ENCODE measurements around the gene TUT4.

The TUT4 gene

DNA sequence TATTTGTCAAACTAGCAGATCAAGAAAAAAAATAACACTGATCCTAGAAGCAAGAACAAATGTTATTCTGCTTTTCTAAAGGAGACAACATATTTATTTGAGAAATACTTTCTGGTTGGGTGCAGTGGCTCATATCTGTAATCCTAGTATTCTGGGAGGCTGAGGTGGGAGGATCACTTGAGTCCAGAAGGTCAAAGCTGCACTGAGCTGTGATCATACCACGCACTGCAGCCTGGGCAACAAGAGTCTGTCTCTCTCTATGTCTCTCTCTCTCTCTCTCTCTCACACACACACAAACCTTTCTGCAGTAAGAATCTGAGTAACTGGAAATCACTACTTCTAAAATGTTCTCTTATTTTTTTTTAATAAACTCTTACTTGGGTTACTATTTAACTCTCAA, 117.2 kb downstream of the TUT4 start:
- POLR2A ChIA-PET = no interaction called here
- no peak for DNase-seq (ENCODE audit: extremely low spot score)
- TF ChIP-seq, protein P1, sequence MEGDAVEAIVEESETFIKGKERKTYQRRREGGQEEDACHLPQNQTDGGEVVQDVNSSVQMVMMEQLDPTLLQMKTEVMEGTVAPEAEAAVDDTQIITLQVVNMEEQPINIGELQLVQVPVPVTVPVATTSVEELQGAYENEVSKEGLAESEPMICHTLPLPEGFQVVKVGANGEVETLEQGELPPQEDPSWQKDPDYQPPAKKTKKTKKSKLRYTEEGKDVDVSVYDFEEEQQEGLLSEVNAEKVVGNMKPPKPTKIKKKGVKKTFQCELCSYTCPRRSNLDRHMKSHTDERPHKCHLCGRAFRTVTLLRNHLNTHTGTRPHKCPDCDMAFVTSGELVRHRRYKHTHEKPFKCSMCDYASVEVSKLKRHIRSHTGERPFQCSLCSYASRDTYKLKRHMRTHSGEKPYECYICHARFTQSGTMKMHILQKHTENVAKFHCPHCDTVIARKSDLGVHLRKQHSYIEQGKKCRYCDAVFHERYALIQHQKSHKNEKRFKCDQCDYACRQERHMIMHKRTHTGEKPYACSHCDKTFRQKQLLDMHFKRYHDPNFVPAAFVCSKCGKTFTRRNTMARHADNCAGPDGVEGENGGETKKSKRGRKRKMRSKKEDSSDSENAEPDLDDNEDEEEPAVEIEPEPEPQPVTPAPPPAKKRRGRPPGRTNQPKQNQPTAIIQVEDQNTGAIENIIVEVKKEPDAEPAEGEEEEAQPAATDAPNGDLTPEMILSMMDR (IDR thresholded peaks at IDR 0.05; ENCODE audit: control extremely low read depth, extremely low read depth, low read depth, missing control alignments) = no peak
- CTCF ChIA-PET = interaction anchor here (1.6 kb wide), 1 partner anchor 250 kb away, joined by 5 read pairs; no protein-coding TSS in a partner anchor

DNA sequence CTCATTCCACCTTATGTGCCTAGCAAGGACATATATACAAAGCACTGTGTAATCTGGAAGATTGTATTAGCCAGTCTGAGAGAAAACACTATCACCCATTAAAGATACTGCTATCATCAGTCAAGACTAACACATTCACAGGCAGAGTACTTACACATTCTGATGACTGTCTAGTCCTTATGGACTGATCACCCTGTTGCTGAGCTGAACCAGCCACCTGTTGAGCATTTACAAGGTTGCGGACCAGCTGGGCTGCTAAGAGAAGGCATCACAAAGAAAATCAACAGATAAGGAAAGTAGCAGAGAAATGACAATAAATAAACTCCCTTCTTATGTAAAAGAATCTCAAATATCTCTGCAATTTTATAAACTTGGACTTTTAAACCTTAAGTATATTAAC, 117.7 kb downstream of the TUT4 start:
- POLR2A ChIA-PET = no interaction called here
- no peak for DNase-seq (ENCODE audit: extremely low spot score)
- CTCF ChIA-PET = interaction anchor here (1.6 kb wide), 1 partner anchor 251 kb away, joined by 5 read pairs; no protein-coding TSS in a partner anchor
- TF ChIP-seq, protein P1 (IDR thresholded peaks at IDR 0.05; ENCODE audit: control extremely low read depth, extremely low read depth, low read depth, missing control alignments) = no peak

DNA sequence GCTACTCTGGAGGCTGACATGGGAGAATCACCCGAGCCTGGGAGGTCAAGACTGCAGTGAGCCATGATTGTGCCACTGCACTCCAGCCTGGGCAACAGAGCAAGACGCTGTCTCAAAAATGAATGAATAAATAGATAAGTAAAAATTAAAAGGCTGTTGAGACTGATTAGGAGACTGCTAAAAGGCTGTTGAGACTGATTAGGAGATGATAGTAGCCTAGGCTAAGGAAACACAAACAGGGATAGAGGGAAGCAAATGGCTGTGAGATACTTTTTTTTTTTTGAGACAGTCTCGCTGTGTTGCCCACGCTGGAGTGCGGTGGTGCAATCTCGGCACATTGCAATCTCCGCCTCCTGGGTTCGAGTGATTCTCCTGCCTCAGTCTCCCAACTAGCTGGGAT, 120.1 kb downstream of the TUT4 start:
- CTCF ChIA-PET = interaction anchor here (0.8 to 2.0 kb wide), 4 partner anchors 15 to 253 kb away, joined by 3 to 7 read pairs (median 4); no protein-coding TSS in a partner anchor
- POLR2A ChIA-PET = no interaction called here
- DNase-seq (ENCODE audit: extremely low spot score) = no peak
- TF ChIP-seq, protein P1 (IDR thresholded peaks at IDR 0.05; ENCODE audit: control extremely low read depth, extremely low read depth, low read depth, missing control alignments) = no peak

DNA sequence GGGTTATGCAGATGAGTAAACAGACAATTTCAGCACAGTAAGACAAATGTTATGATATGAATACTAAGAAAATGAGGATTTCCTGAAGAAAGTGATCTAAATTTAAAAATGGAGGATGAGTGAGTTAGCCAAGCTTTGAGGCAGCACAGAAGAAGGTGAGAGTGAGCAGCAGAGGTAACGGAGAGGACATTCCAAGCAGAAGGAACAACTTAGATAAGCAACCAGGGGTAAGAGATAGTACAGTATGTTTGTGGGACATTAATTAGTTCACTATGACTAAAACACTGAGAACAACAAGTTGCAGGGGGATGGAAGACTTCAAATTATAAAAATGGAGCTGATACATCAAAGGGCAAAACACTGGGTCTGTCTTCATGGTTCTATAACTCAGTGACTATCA, 125.7 kb downstream of the TUT4 start:
- TF ChIP-seq, protein P1 (IDR thresholded peaks at IDR 0.05; ENCODE audit: control extremely low read depth, extremely low read depth, low read depth, missing control alignments) = no peak
- CTCF ChIA-PET = interaction anchor here (0.7 kb wide), 1 partner anchor 19 kb away, joined by 3 read pairs; no protein-coding TSS in a partner anchor
- no peak for DNase-seq (ENCODE audit: extremely low spot score)
- POLR2A ChIA-PET = no interaction called here

DNA sequence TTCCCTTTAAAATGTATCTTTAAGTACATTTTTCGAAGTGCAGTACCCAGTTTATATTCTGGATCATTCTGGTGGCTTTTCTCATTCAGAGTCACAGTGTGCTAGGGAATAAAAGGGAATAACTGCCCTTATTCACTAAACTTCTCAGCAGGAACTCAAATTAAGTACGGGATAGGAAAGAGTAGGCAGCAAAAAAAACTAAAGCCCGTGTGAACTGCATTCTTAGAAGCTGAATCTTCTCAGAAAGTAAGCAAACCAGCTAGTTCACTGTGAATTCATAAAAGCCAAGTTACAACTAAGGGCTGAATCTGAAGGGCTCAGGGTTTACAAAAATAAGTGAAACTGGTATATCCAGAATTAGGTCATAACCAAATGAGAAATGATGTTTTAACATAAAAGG, 126.5 kb downstream of the TUT4 start:
- POLR2A ChIA-PET = no interaction called here
- TF ChIP-seq, protein P1 (IDR thresholded peaks at IDR 0.05; ENCODE audit: control extremely low read depth, extremely low read depth, low read depth, missing control alignments) = no peak
- CTCF ChIA-PET = interaction anchor here (0.9 to 1.4 kb wide), 2 partner anchors 12 to 15 kb away, joined by 3 to 4 read pairs; no protein-coding TSS in a partner anchor
- DNase-seq (ENCODE audit: extremely low spot score) = no peak

DNA sequence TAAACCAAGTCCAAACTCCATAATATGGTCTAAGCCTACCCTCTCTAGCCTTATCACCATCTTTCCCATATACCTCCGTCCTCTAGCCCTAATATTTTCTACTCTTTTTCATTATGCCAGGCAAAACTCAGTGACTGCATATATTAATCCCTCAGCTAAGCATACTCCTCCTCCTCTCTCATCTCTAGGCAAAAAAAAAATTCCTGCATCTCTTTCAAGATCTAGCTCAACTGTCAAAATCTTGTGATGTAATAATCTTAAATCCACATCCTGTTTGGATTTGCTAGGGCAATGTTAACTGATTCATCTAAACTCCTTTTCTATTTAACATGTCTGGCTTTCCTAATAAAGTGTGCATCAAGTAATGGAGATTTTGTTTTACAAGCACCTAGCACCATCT, 128.1 kb downstream of the TUT4 start:
- ChIA-PET CTCF (no interaction called here), POLR2A (interaction anchor here (0.6 kb wide), 1 partner anchor 343 kb away, joined by 3 read pairs; no protein-coding TSS in a partner anchor)
- DNase-seq (ENCODE audit: extremely low spot score) = no peak
- TF ChIP-seq, protein P1 (IDR thresholded peaks at IDR 0.05; ENCODE audit: control extremely low read depth, extremely low read depth, low read depth, missing control alignments) = no peak
